WTC11 (cell line): ENCODE measurements around the gene CAPN9. TPM values are rescaled to one million over a fixed set of nuclear protein-coding genes. Genes with fewer than 3 reads are reported as not detected.

ENCODE experiments used
- ATAC-seq: fragments of 200-7000 bp; cut with Tn5 transposase; 2 replicates; pipeline ENCODE4 v1.10.0; 2021; ENCODE audit warnings: mild to moderate bottlenecking, moderate library complexity
- CTCF ChIA-PET: fragments of 300-600 bp; sonication (Branson Sonifier 250); formaldehyde crosslinking; loops from one replicate; lab custom pipeline; 2021; ENCODE audit warnings: antibody characterized with exemption; lab: Charles Lee
- POLR2A ChIA-PET: fragments of 350-600 bp; sonication (Branson Sonifier 250); formaldehyde crosslinking; loops from one replicate; lab custom pipeline; 2021; ENCODE audit warnings: antibody characterized with exemption; lab: Charles Lee
- DNase-seq: peaks from one replicate; pipeline ENCODE4 v3.0.0; 2021; ENCODE audit warnings: low spot score
- H3K27ac Mint-ChIP-seq: 2 replicates; pipeline ENCODE4 v1.8.0; 2021; ENCODE audit warnings: mixed read lengths
- H3K27me3 Mint-ChIP-seq: 2 replicates; pipeline ENCODE4 v1.8.0; 2021; ENCODE audit warnings: low read depth, mild to moderate bottlenecking, moderate library complexity, mixed read lengths
- H3K36me3 Mint-ChIP-seq: 2 replicates; pipeline ENCODE4 v1.8.0; 2021; ENCODE audit warnings: mixed read lengths
- H3K4me1 Mint-ChIP-seq: 2 replicates; pipeline ENCODE4 v1.8.0; 2022; ENCODE audit warnings: mixed read lengths
- H3K4me3 Mint-ChIP-seq: 2 replicates; pipeline ENCODE4 v1.8.0; 2021; ENCODE audit warnings: mild to moderate bottlenecking, moderate library complexity, mixed read lengths
- H3K9me3 Mint-ChIP-seq: 2 replicates; pipeline ENCODE4 v1.8.0; 2021; ENCODE audit warnings: mixed read lengths
- EMX1 ChIP-seq: fragments of 250-450 bp; sonication (Bioruptor Pico); IDR thresholded peaks from 2 replicates; pipeline ENCODE4 v1.8.0; 2021; ENCODE audit warnings: mild to moderate bottlenecking
- OVOL2 ChIP-seq: fragments of 250-450 bp; sonication (Bioruptor Pico); IDR thresholded peaks from 2 replicates; pipeline ENCODE4 v1.9.0; 2021; ENCODE audit warnings: mild to moderate bottlenecking, borderline replicate concordance
- TEAD1 ChIP-seq: sonication (generic); formaldehyde crosslinking; IDR thresholded peaks from 2 replicates; pipeline ENCODE4 v1.8.0; 2022; ENCODE audit warnings: mild to moderate bottlenecking, missing genetic modification reagents
- TEAD4 ChIP-seq: sonication (generic); formaldehyde crosslinking; IDR thresholded peaks from 2 replicates; pipeline ENCODE4 v1.8.0; 2022; ENCODE audit warnings: mild to moderate bottlenecking, missing genetic modification reagents
- total RNA-seq: library from RNA; stranded (reverse); gene quantifications from 3 replicates; pipeline ENCODE4 v1.2.3, GENCODE V29; 2021
- TF ChIP-seq, protein P1 (sequence below): sonication (generic); formaldehyde crosslinking; IDR thresholded peaks from 2 replicates; pipeline ENCODE4 v1.8.1; 2023; ENCODE audit warnings: mild to moderate bottlenecking, missing genetic modification reagents, borderline replicate concordance
- TF ChIP-seq, protein P2 (sequence below): sonication (generic); formaldehyde crosslinking; IDR thresholded peaks from 2 replicates; pipeline ENCODE4 v1.8.0; 2023; ENCODE audit warnings: missing genetic modification reagents, mild to moderate bottlenecking, borderline replicate concordance
- TF ChIP-seq, protein P3 (sequence below): sonication (generic); formaldehyde crosslinking; IDR thresholded peaks from 2 replicates; pipeline ENCODE4 v1.8.1; 2022; ENCODE audit warnings: mild to moderate bottlenecking, moderate library complexity, missing genetic modification reagents
- TF ChIP-seq, protein P4 (sequence below): sonication (generic); formaldehyde crosslinking; IDR thresholded peaks from 2 replicates; pipeline ENCODE4 v1.8.0; 2022; ENCODE audit warnings: mild to moderate bottlenecking, missing genetic modification reagents

CAPN9 gene
- total RNA-seq, 1 experiment from 2014 or later, result not detected

DNA sequence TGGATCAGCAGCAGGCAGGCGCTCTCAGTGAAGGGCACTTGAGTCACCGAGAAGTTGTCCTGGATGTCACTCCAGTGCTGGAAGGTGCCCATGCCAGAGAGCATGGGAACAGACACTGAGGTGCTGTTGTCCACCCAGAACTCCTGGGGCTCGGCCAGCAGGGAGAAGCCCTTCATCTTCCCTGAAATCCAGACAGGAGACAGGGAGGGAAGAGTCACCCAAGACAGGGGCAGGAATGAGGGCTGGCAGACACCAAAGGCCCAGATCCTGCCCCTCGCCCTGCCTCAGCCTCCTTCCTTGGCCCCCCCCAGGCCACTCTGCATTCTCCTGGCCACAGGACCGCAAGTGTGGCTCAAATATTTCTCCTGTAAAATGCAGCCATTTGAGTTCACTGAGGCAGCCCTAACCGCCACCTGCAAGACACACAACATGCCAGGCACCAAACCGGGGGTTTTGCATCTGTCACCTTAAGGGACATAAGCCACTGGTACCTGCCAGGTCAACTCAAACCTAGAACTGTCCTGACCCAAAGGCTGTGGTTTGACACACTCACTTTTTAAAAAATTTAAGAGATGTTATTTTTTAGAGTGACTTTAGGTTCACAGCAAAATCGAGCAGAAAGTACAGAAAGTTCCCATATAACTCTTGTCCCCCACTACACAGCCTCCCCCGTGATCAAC is 41.0 kb upstream of the CAPN9 start (continued):
- TF ChIP-seq, protein P1, sequence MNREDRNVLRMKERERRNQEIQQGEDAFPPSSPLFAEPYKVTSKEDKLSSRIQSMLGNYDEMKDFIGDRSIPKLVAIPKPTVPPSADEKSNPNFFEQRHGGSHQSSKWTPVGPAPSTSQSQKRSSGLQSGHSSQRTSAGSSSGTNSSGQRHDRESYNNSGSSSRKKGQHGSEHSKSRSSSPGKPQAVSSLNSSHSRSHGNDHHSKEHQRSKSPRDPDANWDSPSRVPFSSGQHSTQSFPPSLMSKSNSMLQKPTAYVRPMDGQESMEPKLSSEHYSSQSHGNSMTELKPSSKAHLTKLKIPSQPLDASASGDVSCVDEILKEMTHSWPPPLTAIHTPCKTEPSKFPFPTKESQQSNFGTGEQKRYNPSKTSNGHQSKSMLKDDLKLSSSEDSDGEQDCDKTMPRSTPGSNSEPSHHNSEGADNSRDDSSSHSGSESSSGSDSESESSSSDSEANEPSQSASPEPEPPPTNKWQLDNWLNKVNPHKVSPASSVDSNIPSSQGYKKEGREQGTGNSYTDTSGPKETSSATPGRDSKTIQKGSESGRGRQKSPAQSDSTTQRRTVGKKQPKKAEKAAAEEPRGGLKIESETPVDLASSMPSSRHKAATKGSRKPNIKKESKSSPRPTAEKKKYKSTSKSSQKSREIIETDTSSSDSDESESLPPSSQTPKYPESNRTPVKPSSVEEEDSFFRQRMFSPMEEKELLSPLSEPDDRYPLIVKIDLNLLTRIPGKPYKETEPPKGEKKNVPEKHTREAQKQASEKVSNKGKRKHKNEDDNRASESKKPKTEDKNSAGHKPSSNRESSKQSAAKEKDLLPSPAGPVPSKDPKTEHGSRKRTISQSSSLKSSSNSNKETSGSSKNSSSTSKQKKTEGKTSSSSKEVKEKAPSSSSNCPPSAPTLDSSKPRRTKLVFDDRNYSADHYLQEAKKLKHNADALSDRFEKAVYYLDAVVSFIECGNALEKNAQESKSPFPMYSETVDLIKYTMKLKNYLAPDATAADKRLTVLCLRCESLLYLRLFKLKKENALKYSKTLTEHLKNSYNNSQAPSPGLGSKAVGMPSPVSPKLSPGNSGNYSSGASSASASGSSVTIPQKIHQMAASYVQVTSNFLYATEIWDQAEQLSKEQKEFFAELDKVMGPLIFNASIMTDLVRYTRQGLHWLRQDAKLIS (CRISPR knock-in tag), result no peak
- TF ChIP-seq, protein P2, sequence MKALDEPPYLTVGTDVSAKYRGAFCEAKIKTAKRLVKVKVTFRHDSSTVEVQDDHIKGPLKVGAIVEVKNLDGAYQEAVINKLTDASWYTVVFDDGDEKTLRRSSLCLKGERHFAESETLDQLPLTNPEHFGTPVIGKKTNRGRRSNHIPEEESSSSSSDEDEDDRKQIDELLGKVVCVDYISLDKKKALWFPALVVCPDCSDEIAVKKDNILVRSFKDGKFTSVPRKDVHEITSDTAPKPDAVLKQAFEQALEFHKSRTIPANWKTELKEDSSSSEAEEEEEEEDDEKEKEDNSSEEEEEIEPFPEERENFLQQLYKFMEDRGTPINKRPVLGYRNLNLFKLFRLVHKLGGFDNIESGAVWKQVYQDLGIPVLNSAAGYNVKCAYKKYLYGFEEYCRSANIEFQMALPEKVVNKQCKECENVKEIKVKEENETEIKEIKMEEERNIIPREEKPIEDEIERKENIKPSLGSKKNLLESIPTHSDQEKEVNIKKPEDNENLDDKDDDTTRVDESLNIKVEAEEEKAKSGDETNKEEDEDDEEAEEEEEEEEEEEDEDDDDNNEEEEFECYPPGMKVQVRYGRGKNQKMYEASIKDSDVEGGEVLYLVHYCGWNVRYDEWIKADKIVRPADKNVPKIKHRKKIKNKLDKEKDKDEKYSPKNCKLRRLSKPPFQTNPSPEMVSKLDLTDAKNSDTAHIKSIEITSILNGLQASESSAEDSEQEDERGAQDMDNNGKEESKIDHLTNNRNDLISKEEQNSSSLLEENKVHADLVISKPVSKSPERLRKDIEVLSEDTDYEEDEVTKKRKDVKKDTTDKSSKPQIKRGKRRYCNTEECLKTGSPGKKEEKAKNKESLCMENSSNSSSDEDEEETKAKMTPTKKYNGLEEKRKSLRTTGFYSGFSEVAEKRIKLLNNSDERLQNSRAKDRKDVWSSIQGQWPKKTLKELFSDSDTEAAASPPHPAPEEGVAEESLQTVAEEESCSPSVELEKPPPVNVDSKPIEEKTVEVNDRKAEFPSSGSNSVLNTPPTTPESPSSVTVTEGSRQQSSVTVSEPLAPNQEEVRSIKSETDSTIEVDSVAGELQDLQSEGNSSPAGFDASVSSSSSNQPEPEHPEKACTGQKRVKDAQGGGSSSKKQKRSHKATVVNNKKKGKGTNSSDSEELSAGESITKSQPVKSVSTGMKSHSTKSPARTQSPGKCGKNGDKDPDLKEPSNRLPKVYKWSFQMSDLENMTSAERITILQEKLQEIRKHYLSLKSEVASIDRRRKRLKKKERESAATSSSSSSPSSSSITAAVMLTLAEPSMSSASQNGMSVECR, result no peak
- TF ChIP-seq OVOL2 (CRISPR knock-in tag), result no peak

DNA sequence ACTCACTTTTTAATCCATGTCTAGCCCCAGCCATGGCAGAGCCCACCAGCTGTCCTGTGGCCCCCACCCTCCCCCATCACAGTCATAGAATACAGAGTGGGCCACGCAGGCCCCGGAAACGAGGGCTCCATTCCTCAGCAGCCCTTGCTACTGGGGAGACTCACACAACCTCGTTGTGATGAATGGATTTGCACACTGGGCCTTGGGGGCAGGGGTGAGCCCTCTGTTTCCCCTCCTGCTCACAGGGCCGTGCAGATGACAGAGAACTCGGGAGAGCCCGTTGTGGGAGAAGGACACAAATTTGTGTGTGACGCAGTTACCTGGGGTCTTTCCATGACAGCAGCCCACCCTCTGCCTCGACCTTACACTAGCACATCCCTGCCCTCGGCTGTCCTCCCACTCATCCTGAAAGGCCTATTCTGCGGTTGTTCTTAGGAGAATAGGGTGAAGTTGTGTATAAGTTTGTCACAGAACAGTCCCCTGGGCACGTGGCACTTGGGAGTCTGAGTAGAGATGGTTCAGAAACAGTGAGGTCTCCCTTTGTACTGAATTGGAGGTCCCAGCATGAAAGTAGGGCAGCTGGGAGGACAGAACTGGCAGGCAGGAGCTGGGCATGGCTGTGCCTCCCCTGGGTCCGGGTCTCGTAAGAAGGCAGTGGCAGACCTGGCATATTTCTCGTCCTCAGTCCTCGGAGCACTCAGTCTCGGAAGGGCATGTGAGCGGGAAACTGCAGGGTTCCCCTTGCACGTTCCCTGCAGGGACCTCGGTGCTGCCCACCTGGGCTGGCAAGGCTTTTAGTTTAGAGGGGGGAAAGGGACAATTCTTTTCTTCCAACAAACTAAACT is 40.1 kb upstream of the CAPN9 start:
- Mint-ChIP-seq H3K36me3 (no peaks in the 10 kb centered on the region), H3K4me3 (no peak overlapping the region), H3K27ac (no peak overlapping the region), H3K9me3 (no peaks in the 10 kb centered on the region), H3K27me3 (peaks cover 3% of the 10 kb centered on the region; the same call in 1 of the 2 replicates), H3K4me1 (peaks cover 10% of the 10 kb centered on the region)
- ChIA-PET CTCF (no interaction called here), POLR2A (no interaction called here)
- no peak for TF ChIP-seq TEAD1 (CRISPR knock-in tag)
- TF ChIP-seq, protein P3, sequence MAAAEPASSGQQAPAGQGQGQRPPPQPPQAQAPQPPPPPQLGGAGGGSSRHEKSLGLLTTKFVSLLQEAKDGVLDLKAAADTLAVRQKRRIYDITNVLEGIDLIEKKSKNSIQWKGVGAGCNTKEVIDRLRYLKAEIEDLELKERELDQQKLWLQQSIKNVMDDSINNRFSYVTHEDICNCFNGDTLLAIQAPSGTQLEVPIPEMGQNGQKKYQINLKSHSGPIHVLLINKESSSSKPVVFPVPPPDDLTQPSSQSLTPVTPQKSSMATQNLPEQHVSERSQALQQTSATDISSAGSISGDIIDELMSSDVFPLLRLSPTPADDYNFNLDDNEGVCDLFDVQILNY, result no peak
- TF ChIP-seq EMX1, result no peak
- no peak for TF ChIP-seq TEAD4
- DNase-seq, result no peak
- no peak for ATAC-seq

DNA sequence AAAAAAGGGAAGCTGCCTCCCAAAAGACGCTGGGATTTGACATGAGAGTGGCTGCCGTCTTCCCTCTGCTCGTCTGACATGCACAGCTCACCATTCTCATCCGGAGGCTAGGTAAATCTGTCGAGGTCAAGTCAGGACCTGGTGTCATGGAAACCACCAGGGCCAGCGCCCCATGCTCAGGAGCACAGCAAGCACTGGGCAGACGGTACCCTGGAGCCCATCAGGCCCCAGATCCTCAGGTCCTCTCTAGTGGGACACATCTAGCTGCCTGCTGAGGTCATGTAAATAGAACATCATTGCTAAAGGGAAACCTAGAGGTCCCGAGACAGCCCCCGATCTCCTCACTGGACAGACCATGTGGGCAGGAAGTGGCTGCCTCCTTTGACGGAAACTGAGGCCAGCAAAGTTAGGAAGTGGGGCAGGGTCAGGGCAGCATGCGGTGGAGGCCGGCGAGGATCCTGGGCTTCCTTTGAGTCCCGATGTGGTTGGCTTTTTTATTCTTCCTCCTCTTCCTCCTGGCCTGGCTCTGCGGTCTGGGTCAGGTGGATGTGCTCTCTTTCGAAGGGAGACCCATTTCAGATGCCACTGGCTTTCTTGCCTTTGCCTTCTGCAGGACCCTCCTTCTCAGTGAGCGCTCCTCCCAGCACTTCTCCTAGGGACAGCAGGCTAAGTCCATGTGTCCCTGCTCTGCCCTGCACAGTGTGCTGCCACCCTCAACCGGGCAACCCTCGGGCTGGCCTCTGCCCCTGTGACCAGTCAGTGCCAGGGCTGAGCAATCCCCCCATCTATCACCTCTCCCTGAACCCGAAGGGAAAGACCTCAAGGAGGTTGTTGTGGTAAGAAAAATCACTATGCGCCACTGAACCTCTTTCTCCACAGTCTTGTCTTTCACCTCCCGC is 39.2 kb upstream of the CAPN9 start:
- Mint-ChIP-seq H3K36me3 (no peaks in the 10 kb centered on the region), H3K27ac (no peak overlapping the region), H3K4me1 (peaks cover 3% of the 10 kb centered on the region), H3K4me3 (no peak overlapping the region), H3K27me3 (peaks cover 3% of the 10 kb centered on the region; the same call in 1 of the 2 replicates), H3K9me3 (no peaks in the 10 kb centered on the region)
- DNase-seq, result no peak
- no peak for ATAC-seq
- CTCF ChIA-PET, result no interaction called here
- POLR2A ChIA-PET, result no interaction called here
- TF ChIP-seq, protein P4, sequence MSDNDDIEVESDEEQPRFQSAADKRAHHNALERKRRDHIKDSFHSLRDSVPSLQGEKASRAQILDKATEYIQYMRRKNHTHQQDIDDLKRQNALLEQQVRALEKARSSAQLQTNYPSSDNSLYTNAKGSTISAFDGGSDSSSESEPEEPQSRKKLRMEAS (CRISPR knock-in tag), result no peak
